ENCODE measurements around the gene VPS4B.

DNA sequence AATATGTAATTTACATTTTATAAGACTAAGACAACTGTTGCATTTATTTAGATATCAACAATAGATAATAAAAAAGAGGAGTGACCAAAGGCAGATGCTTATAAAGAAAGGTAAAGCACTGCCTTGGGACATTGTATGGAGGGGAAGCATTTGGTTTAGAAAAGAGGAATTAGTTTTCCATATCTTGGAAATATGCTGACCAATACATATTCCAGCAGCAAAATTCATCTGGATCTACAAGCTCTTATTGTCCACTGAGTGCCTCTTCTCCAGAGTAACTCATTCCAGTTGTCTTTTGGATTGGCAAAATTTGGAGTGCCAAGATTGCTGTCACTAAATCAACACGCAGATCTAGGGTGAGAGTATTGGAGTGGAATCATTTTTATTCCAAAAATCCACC, 8.9 kb upstream of the VPS4B start:
- TF ChIP-seq, protein P1, sequence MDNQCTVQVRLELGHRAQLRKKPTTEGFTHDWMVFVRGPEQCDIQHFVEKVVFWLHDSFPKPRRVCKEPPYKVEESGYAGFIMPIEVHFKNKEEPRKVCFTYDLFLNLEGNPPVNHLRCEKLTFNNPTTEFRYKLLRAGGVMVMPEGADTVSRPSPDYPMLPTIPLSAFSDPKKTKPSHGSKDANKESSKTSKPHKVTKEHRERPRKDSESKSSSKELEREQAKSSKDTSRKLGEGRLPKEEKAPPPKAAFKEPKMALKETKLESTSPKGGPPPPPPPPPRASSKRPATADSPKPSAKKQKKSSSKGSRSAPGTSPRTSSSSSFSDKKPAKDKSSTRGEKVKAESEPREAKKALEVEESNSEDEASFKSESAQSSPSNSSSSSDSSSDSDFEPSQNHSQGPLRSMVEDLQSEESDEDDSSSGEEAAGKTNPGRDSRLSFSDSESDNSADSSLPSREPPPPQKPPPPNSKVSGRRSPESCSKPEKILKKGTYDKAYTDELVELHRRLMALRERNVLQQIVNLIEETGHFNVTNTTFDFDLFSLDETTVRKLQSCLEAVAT (IDR thresholded peaks at IDR 0.05): no peak
- no peak for TF ChIP-seq TCF12 (IDR thresholded peaks at IDR 0.05; ENCODE audit: low read depth, low read length)
- TF ChIP-seq FOXM1 (IDR thresholded peaks at IDR 0.05; ENCODE audit: low read depth, low read length): no peak
- no peak for TF ChIP-seq POU2F2 (IDR thresholded peaks at IDR 0.05; ENCODE audit: borderline replicate concordance, low read depth, low read length)
- TF ChIP-seq POLR2A (IDR thresholded peaks at IDR 0.05; ENCODE audit: low read depth, low read length): no peak
- TF ChIP-seq, protein P2, sequence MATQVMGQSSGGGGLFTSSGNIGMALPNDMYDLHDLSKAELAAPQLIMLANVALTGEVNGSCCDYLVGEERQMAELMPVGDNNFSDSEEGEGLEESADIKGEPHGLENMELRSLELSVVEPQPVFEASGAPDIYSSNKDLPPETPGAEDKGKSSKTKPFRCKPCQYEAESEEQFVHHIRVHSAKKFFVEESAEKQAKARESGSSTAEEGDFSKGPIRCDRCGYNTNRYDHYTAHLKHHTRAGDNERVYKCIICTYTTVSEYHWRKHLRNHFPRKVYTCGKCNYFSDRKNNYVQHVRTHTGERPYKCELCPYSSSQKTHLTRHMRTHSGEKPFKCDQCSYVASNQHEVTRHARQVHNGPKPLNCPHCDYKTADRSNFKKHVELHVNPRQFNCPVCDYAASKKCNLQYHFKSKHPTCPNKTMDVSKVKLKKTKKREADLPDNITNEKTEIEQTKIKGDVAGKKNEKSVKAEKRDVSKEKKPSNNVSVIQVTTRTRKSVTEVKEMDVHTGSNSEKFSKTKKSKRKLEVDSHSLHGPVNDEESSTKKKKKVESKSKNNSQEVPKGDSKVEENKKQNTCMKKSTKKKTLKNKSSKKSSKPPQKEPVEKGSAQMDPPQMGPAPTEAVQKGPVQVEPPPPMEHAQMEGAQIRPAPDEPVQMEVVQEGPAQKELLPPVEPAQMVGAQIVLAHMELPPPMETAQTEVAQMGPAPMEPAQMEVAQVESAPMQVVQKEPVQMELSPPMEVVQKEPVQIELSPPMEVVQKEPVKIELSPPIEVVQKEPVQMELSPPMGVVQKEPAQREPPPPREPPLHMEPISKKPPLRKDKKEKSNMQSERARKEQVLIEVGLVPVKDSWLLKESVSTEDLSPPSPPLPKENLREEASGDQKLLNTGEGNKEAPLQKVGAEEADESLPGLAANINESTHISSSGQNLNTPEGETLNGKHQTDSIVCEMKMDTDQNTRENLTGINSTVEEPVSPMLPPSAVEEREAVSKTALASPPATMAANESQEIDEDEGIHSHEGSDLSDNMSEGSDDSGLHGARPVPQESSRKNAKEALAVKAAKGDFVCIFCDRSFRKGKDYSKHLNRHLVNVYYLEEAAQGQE (IDR thresholded peaks at IDR 0.05; ENCODE audit: low read depth, low read length): no peak
- TF ChIP-seq, protein P3, sequence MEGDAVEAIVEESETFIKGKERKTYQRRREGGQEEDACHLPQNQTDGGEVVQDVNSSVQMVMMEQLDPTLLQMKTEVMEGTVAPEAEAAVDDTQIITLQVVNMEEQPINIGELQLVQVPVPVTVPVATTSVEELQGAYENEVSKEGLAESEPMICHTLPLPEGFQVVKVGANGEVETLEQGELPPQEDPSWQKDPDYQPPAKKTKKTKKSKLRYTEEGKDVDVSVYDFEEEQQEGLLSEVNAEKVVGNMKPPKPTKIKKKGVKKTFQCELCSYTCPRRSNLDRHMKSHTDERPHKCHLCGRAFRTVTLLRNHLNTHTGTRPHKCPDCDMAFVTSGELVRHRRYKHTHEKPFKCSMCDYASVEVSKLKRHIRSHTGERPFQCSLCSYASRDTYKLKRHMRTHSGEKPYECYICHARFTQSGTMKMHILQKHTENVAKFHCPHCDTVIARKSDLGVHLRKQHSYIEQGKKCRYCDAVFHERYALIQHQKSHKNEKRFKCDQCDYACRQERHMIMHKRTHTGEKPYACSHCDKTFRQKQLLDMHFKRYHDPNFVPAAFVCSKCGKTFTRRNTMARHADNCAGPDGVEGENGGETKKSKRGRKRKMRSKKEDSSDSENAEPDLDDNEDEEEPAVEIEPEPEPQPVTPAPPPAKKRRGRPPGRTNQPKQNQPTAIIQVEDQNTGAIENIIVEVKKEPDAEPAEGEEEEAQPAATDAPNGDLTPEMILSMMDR (IDR thresholded peaks at IDR 0.05 in 2 of 3, conservative IDR thresholded peaks at IDR 0.05 in 1 of 3; ENCODE audit: control insufficient read depth in 2 of 3, extremely low read depth in 1 of 3, insufficient read depth in 1 of 3, low read depth in 3 of 3, low read length in 3 of 3): no peak
- TF ChIP-seq EZH2 (IDR thresholded peaks at IDR 0.05; ENCODE audit: borderline replicate concordance, control insufficient read depth, low read depth, low read length): no peak
- no peak for TF ChIP-seq MEF2A (IDR thresholded peaks at IDR 0.05; ENCODE audit: insufficient read depth, low read depth, low read length)
- TF ChIP-seq, protein P4, sequence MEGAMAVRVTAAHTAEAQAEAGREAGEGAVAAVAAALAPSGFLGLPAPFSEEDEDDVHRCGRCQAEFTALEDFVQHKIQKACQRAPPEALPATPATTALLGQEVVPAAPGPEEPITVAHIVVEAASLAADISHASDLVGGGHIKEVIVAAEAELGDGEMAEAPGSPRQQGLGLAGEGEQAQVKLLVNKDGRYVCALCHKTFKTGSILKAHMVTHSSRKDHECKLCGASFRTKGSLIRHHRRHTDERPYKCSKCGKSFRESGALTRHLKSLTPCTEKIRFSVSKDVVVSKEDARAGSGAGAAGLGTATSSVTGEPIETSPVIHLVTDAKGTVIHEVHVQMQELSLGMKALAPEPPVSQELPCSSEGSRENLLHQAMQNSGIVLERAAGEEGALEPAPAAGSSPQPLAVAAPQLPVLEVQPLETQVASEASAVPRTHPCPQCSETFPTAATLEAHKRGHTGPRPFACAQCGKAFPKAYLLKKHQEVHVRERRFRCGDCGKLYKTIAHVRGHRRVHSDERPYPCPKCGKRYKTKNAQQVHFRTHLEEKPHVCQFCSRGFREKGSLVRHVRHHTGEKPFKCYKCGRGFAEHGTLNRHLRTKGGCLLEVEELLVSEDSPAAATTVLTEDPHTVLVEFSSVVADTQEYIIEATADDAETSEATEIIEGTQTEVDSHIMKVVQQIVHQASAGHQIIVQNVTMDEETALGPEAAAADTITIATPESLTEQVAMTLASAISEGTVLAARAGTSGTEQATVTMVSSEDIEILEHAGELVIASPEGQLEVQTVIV (IDR thresholded peaks at IDR 0.05; ENCODE audit: borderline replicate concordance, partially characterized antibody): no peak
- no peak for TF ChIP-seq HDGF (IDR thresholded peaks at IDR 0.05)
- TF ChIP-seq BRCA1 (IDR thresholded peaks at IDR 0.05; ENCODE audit: low read depth, low read length): no peak
- TF ChIP-seq POLR2AphosphoS5 (IDR thresholded peaks at IDR 0.05; ENCODE audit: low read length): no peak

Measured in GM12878 (cell line).